Measurements from ENCODE around the gene OTOF. TPM values are rescaled to one million over a fixed set of nuclear protein-coding genes. Genes with fewer than 3 reads are reported as not detected.
A peak's percentile ranks its signal among the peaks of the same experiment; 100 is the strongest.

The OTOF gene
- total and polyA plus RNA-seq, 8 donors: 0.07 to 0.26 (median 0.12) TPM; not detected in 1

DNA sequence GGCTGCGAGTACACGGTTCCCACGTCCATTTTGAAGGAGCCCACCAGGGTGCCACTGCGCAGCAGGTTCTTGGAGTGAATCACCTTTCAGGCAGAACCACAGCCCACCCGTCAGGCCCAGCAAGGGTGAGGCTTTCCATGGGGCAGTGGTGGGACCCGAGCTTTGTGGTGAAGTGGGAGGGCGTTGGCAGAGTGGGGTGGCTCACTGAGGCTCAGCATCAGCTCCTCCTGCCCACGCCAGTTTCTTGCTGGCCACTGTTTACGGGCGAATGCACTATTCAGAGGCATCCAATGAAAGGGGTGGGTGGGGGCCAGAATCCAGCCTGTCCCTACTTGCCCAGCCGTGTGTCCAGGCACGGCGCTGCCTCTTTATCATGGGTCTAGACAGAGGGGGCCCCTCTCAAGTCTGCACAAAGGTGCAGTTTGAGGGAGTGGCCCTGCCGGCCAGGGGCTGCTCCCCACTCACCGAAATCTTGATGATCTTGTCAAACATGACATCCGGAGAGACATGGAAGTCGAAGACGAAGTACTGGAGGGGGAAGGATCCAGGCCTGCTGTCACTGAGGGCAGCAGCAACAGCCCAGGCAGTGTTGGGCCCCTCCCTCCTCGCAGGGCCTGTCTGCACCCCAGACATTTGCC, 11.4 kb upstream of the OTOF start:
- Histone ChIP-seq H3K27ac (no peak overlapping the region), H3K36me3 (no peaks in the 10 kb centered on the region), H3K9me3 (no peaks in the 10 kb centered on the region), H3K4me3 (no peak overlapping the region), H3K4me1 (peaks cover under 1 to 4% (median 3%) of the 10 kb centered on the region in 3 donors), H3K27me3 (no peaks in the 10 kb centered on the region)
- DNase-seq (peak in 1 of 6 donors; percentile 29), ATAC-seq (no peak), FAIRE-seq (no peak)
- intact Hi-C loops (cut with DNase I): no loop called here
- TF ChIP-seq, protein P1, sequence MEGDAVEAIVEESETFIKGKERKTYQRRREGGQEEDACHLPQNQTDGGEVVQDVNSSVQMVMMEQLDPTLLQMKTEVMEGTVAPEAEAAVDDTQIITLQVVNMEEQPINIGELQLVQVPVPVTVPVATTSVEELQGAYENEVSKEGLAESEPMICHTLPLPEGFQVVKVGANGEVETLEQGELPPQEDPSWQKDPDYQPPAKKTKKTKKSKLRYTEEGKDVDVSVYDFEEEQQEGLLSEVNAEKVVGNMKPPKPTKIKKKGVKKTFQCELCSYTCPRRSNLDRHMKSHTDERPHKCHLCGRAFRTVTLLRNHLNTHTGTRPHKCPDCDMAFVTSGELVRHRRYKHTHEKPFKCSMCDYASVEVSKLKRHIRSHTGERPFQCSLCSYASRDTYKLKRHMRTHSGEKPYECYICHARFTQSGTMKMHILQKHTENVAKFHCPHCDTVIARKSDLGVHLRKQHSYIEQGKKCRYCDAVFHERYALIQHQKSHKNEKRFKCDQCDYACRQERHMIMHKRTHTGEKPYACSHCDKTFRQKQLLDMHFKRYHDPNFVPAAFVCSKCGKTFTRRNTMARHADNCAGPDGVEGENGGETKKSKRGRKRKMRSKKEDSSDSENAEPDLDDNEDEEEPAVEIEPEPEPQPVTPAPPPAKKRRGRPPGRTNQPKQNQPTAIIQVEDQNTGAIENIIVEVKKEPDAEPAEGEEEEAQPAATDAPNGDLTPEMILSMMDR (IDR thresholded peaks at IDR 0.05): no peak
- WGBS, 2 donors: 81 to 90% methylated on average over 19 of the region's 19 CpGs

DNA sequence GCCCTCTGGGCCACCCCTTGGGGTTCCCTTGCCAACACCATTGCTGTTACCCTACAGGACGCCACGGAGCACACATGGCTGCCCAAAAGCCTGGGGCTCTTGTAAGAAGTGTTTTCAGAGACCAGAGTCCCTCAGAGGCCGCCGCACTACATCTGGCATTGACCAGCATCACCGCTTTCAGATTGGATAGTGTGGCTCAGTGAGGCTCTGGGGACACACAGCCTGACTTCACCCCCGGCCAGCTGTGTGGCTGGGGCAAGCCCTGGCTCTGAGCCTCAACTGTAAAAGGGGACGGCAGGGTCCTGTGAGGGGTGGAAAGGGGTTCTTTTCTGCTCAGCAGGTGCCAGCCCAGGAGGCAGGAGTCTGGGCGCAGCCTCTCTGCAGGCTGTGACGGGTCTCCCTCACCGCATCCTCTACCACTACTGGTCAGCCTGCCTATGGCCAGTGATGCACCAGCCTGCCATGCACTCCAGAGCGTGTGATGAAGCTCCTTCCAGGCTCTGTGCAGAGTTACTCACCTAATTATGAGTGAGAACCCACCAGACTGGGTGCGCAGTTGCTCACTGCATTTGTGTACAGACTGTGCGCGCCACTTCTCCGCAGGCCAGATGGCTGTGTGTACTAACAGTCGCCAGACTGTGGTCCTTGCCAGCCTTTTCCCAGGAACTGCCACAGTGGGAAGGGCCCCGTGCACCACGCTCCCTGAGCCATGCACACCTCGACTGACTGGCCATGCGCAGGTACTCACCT, 10.7 kb upstream of the OTOF start:
- no peak for FAIRE-seq
- H3K4me3 ChIP-seq: no peak overlapping the region
- H3K27ac ChIP-seq: no peak overlapping the region
- H3K36me3 ChIP-seq: no peaks in the 10 kb centered on the region
- 87 to 92% methylated on average over 20 of the region's 20 CpGs for WGBS, 2 donors
- no peaks in the 10 kb centered on the region for H3K9me3 ChIP-seq
- peaks cover 6 to 10% (median 7%) of the 10 kb centered on the region in 3 donors for H3K4me1 ChIP-seq
- H3K27me3 ChIP-seq: no peaks in the 10 kb centered on the region
- TF ChIP-seq, protein P1 (IDR thresholded peaks at IDR 0.05): no peak
- no peak for ATAC-seq
- intact Hi-C loops (cut with DNase I): no loop called here
- peak in 1 of 6 donors; percentile 30 for DNase-seq

DNA sequence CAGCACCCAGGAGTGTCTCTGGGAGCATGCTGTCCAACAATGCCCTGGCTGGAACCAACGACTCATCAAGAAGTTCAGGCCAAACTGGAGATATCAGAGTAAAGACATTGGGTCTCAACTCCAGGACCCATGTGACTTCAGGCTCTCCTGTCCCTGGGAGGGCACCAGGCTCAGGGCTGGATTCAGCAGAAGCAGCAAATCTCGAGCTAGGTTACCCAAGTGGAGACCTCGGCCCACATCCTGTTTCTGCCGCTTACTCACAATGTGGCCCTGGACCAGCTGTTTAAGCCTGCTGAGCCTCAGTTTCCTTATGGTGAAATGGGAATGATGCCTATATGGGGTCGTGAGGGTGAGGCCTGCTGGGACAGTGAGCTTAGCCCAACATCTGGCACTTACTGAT, 9.3 kb upstream of the OTOF start:
- WGBS, 2 donors: 77 to 81% methylated on average over 5 of the region's 5 CpGs
- DNase-seq (no peak), ATAC-seq (no peak), FAIRE-seq (no peak)
- H3K27ac ChIP-seq: no peak overlapping the region
- peaks cover 8 to 15% (median 11%) of the 10 kb centered on the region in 3 donors for H3K4me1 ChIP-seq
- no peaks in the 10 kb centered on the region for H3K9me3 ChIP-seq
- TF ChIP-seq, protein P1 (IDR thresholded peaks at IDR 0.05): no peak
- no peaks in the 10 kb centered on the region for H3K27me3 ChIP-seq
- intact Hi-C loops (cut with DNase I): no loop called here
- H3K36me3 ChIP-seq: no peaks in the 10 kb centered on the region
- no peak overlapping the region for H3K4me3 ChIP-seq

DNA sequence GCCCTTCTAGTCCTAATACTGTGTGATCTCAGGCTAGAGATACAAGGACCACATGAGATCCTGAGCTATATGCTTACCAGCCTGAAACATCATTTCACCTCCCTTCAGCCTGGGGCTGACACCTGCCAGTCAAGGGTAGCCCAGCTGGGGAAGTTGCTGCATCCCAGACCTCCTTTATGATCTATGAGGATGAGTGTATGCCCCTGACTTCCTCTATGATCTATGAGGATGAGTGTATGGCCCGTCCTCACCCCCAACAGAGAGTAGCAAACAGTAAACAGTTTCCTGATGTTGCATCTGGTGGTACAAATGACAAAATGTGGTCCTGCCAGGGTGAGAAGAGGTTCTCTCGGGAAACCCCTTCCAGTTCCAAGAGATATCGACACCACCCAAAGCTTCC, 8.9 kb upstream of the OTOF start:
- no peaks in the 10 kb centered on the region for H3K36me3 ChIP-seq
- DNase-seq (no peak), FAIRE-seq (no peak), ATAC-seq (no peak)
- TF ChIP-seq, protein P1 (IDR thresholded peaks at IDR 0.05): no peak
- 94 to 95% methylated on average over 3 of the region's 3 CpGs for WGBS, 2 donors
- H3K4me3 ChIP-seq: no peak overlapping the region
- intact Hi-C loops (cut with DNase I): no loop called here
- no peaks in the 10 kb centered on the region for H3K27me3 ChIP-seq
- H3K27ac ChIP-seq: no peak overlapping the region
- H3K4me1 ChIP-seq: peaks cover 8 to 15% (median 11%) of the 10 kb centered on the region in 3 donors
- H3K9me3 ChIP-seq: no peaks in the 10 kb centered on the region

Data from pancreas (tissue), 10 donors.